K562 (cell line): ENCODE results near the gene GOPC. TPM values are rescaled to one million over a fixed set of nuclear protein-coding genes. Genes with fewer than 3 reads are reported as not detected.

Experiments
- CEBPZ ChIP-seq: fragments of 150-350 bp; IDR thresholded peaks from 2 replicates; pipeline ENCODE4 v1.6.1; 2014; ENCODE audit warnings: low read depth, mild to moderate bottlenecking, low read length, borderline replicate concordance
- CREM ChIP-seq: IDR thresholded peaks from 2 replicates; pipeline ENCODE4 v1.6.1; 2014; ENCODE audit warnings: antibody characterized with exemption, low read depth
- PHB2 ChIP-seq: fragments of 450-650 bp; IDR thresholded peaks from 2 replicates; pipeline ENCODE4 v1.6.1; 2017; ENCODE audit warnings: low read depth
- ZBTB17 ChIP-seq: fragments of 450-650 bp; formaldehyde crosslinking; IDR thresholded peaks from 2 replicates; pipeline ENCODE4 v1.4.0; 2020; ENCODE audit warnings: mild to moderate bottlenecking
- ZNF318 ChIP-seq, 2 experiments: fragments of 450-650 bp; IDR thresholded peaks; 2 replicates each; pipeline ENCODE4 v1.6.1; 2016; ENCODE audit warnings: mild to moderate bottlenecking in 2 of 2, borderline replicate concordance in 1 of 2, low read depth in 1 of 2, moderate library complexity in 1 of 2
- polyA plus RNA-seq, 8 experiments: library from polyadenylated mRNA; depleted of rRNA in 4 of 8; stranded (reverse) in 5 of 8; unstranded in 3 of 8; fragments of >200 nt; fragmentation: Nextera tagmentation in 2 of 8; fragmentation: Illumina TruSeq in 1 of 8; extraction: Ambion mirVana in 2 of 8; extraction: Trizol in 1 of 8; gene quantifications; 2 replicates each; pipeline versions ENCODE4 v1.2.1 to v1.2.3, GENCODE V29; 2011 to 2014; ENCODE audit warnings: inconsistent platforms in 1 of 8, missing spikeins in 1 of 8
- total RNA-seq, 7 experiments: library from RNA; depleted of rRNA in 6 of 7; stranded (reverse); fragments of >200 nt in 6 of 7; fragmentation: Illumina TruSeq in 2 of 7; extraction: Trizol in 2 of 7; gene quantifications; 2 replicates each; pipeline versions ENCODE4 v1.2.1 to v1.2.3, GENCODE V29; 2011 to 2021; ENCODE audit warnings: low replicate concordance in 1 of 7

The GOPC gene
- total and polyA plus RNA-seq, 9 of the 15 experiments (the other 6 are each of a cell fraction or from before 2014, with no cell fraction given), result 10.0 to 32.2 (median 25.6) TPM

DNA sequence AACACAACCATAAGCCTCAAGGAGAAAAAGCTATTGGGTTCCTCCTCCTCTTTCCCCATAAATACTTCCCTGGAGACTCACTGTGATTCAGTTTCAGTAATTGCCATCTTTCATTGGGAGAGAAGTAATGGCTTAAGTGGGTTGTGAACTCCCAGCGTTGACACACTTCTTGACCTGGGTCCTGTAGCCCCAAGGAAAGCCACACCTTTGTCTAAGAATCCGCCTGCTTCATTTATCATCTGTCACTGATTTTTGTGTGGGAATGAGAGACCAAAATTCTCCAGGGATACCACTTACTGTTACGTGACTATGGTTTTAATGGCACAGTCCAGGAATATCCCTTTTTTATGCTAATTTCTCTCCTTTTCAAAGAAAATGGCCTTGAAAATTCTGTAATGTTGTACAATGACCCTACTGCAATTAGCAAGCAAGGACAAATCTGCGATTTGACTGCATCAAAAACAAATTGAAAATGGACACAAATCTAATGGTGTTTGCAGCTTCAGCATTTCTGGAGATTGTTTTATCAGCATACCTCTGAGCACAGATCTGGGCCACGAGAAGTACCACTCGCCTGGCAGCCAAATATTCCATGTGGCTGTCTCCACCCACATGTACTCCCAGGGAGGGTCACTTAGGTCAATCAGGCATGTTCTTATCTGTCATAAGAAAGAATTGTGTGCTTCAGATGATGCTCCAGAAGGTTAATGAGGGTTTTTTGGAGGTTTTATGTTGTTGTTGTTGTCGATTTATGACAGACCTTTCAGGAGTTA lies 90.1 kb downstream of the GOPC start (continued):
- no peak for TF ChIP-seq CEBPZ
- no peak for TF ChIP-seq ZNF318 (IDR thresholded peaks at IDR 0.05; ENCODE audit: borderline replicate concordance in 1 of 2, low read depth in 1 of 2)
- TF ChIP-seq CREM, result no peak
- no peak for TF ChIP-seq PHB2
- TF ChIP-seq ZBTB17 (CRISPR knock-in tag), result no peak

Other genes starting within 250 kb of the GOPC start
- gene ROS1, start 176.6 kb downstream of the GOPC start, total RNA-seq (2014; rRNA removed), result not detected in 2 replicates
- gene ROS1, start 176.6 kb downstream of the GOPC start, total RNA-seq (2014; rRNA removed; fragmentation: Illumina TruSeq; extraction: Trizol), result 0.03 and 0.04 TPM in 2 replicates
- under 0.01 TPM in 2 replicates for gene ROS1, start 176.6 kb downstream of the GOPC start, total RNA-seq (2015; rRNA removed; fragmentation: Illumina TruSeq; extraction: Trizol)
- 0.07 and 0.16 TPM in 2 replicates for gene ROS1, start 176.6 kb downstream of the GOPC start, total RNA-seq (2021)
- gene ROS1, start 176.6 kb downstream of the GOPC start, polyA plus RNA-seq (2011; rRNA removed), result not detected in 2 replicates
- gene ROS1, start 176.6 kb downstream of the GOPC start, polyA plus RNA-seq (2014; fragmentation: Illumina TruSeq; extraction: Trizol), result not detected in 2 replicates
- gene ROS1, start 176.6 kb downstream of the GOPC start, polyA plus RNA-seq (2014; fragmentation: Nextera tagmentation; extraction: Ambion mirVana), result not detected
- not detected in 2 replicates for gene ROS1, start 176.6 kb downstream of the GOPC start, polyA plus RNA-seq (2014; rRNA removed)
- gene DCBLD1, start 119.8 kb downstream of the GOPC start, total RNA-seq (2014; rRNA removed), result 6.9 and 9.8 TPM in 2 replicates
- 6.8 and 7.3 TPM in 2 replicates for gene DCBLD1, start 119.8 kb downstream of the GOPC start, total RNA-seq (2014; rRNA removed; fragmentation: Illumina TruSeq; extraction: Trizol)
- gene DCBLD1, start 119.8 kb downstream of the GOPC start, total RNA-seq (2015; rRNA removed; fragmentation: Illumina TruSeq; extraction: Trizol), result 6.4 and 7.4 TPM in 2 replicates
- gene DCBLD1, start 119.8 kb downstream of the GOPC start, total RNA-seq (2021), result 6.1 and 6.7 TPM in 2 replicates
- gene DCBLD1, start 119.8 kb downstream of the GOPC start, polyA plus RNA-seq (2011; rRNA removed), result 7.2 and 7.6 TPM in 2 replicates
- 5.5 and 6.0 TPM in 2 replicates for gene DCBLD1, start 119.8 kb downstream of the GOPC start, polyA plus RNA-seq (2014; fragmentation: Illumina TruSeq; extraction: Trizol)
- under 1 TPM; 0.80 to 0.87 TPM for gene DCBLD1, start 119.8 kb downstream of the GOPC start, polyA plus RNA-seq (2014; fragmentation: Nextera tagmentation; extraction: Ambion mirVana)
- 8.5 and 10.1 TPM in 2 replicates for gene DCBLD1, start 119.8 kb downstream of the GOPC start, polyA plus RNA-seq (2014; rRNA removed)
- gene NUS1, start 73.0 kb upstream of the GOPC start, total RNA-seq (2014; rRNA removed), result 16.3 and 19.0 TPM in 2 replicates
- gene NUS1, start 73.0 kb upstream of the GOPC start, total RNA-seq (2014; rRNA removed; fragmentation: Illumina TruSeq; extraction: Trizol), result 38.4 and 43.4 TPM in 2 replicates
- 24.3 and 26.4 TPM in 2 replicates for gene NUS1, start 73.0 kb upstream of the GOPC start, total RNA-seq (2015; rRNA removed; fragmentation: Illumina TruSeq; extraction: Trizol)
- 47.1 and 51.4 TPM in 2 replicates for gene NUS1, start 73.0 kb upstream of the GOPC start, total RNA-seq (2021)
- gene NUS1, start 73.0 kb upstream of the GOPC start, polyA plus RNA-seq (2011; rRNA removed), result 19.7 and 25.9 TPM in 2 replicates
- 45.6 and 53.7 TPM in 2 replicates for gene NUS1, start 73.0 kb upstream of the GOPC start, polyA plus RNA-seq (2014; fragmentation: Illumina TruSeq; extraction: Trizol)
- gene NUS1, start 73.0 kb upstream of the GOPC start, polyA plus RNA-seq (2014; fragmentation: Nextera tagmentation; extraction: Ambion mirVana), result 10 to 100 TPM; 21.7 to 22.9 TPM
- 29.1 and 29.9 TPM in 2 replicates for gene NUS1, start 73.0 kb upstream of the GOPC start, polyA plus RNA-seq (2014; rRNA removed)